NOMO-1 (cell line): ENCODE results near the gene CYB561.
"Not testable (repeated sequence)": the region's sequence is repeated elsewhere in the genome, so short reads cannot be mapped to it uniquely, and the experiment has no call there.

Experiments used
- DNase-seq, 2 experiments: peaks; one replicate each; lab custom pipeline; 2025; ENCODE audit not compliant: unreplicated experiment in 2 of 2; lab: John Stamatoyannopoulos, UW

The CYB561 gene

DNA sequence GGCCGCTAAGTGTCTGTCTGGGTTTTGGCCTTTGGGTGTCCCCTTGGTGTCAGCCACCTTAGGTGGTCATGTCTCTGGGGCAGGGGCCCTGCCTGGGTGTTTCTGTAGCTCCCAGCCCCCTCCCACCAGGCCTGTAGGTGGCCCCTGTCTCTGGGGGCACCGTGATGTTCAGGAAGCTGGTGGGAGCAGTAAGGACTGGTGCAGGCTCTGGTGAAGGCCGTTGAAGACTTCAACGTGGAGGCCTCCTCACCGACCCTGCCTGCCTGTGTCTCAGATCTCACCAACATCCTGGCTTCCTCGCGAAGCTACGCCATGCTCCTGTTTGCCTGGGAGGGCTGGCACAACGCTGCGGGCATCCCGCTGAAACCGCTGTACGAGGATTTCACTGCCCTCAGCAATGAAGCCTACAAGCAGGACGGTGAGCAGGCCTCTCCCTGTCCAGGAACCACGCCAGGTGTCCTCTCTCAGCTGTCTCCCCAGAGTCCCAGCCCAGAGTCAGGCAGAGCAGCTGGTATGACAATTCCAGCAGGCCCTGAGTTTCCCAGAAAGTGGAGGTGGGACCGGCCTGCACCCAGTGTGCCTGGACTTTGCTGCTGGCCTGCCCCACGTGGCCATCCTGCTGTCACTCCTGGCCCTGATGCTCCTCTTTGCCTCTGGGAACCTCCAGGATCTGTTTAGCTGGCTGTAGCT, 33.5 kb upstream of the CYB561 start:
- DNase-seq, result no peak

DNA sequence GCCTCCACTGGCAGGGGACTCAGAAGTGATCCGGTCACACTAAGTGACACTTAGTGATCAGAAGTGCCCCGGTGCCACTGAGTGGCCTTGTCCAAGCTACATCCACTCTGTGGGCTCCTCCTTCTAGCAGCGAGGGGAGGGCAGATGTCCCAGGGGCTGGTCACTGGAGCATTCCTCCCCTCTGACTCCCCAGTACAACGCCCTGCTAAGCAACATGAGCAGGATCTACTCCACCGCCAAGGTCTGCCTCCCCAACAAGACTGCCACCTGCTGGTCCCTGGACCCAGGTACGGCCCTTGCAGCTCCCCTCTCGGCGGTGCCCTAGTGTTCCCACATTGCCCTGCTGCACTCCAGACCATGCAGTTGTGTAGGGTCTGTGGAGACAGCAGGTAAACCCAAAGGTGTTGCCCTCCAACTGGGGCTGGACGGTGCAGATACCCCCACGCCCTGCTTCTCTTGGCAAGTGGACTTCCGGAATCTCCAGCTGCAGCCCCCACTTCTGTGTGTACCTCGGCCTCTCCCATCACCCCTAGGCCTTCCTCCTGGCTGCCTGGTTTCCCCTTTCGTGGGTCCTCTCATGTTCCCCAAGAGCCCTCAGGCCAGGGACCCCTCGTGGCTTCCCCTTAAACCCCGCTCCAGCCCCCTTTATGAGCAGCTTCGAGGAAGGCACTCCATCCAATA, 32.8 kb upstream of the CYB561 start:
- peak; percentile 76 to 83 for DNase-seq

DNA sequence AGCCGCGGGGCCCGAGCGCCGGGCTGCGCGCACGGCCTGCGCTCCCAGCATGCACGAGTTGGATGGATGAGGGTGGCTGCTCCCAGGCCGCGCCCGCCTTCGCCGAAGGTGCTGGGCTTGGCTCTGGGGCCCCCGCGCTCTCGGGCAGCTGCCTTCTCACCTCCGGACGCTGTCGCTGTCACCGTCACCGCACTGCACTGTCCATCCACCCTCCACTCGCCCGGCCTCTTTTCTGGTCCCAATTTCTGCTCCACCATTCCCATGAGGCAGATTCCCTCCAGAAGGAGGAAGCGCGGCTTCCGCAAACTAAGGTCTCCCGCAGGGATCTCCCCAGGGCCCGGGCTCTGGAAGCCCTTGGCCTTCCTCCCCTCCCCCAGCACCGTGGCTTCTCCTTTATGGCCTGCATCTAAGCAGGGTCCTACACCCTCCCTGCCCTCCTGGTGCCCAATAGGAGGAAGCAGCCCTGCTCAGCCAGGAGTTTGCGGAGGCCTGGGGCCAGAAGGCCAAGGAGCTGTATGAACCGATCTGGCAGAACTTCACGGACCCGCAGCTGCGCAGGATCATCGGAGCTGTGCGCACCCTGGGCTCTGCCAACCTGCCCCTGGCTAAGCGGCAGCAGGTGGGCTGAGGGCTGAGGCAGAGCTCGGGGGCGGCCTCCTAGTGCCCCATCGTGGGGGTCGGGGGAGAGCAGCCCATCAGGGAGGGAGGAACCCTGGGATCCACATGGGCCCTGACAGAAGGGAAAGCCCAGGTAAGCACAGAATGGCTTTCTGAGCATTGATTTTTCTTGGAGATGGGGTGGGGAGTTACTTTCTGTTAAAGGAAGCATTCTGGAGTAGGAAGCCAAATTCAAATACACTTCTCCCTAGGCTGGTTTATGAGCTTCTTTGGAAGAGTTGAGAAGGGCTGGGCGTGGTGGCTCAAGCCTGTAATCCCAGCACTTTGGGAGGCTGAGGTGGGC, 31.7 kb upstream of the CYB561 start:
- no peak for DNase-seq

DNA sequence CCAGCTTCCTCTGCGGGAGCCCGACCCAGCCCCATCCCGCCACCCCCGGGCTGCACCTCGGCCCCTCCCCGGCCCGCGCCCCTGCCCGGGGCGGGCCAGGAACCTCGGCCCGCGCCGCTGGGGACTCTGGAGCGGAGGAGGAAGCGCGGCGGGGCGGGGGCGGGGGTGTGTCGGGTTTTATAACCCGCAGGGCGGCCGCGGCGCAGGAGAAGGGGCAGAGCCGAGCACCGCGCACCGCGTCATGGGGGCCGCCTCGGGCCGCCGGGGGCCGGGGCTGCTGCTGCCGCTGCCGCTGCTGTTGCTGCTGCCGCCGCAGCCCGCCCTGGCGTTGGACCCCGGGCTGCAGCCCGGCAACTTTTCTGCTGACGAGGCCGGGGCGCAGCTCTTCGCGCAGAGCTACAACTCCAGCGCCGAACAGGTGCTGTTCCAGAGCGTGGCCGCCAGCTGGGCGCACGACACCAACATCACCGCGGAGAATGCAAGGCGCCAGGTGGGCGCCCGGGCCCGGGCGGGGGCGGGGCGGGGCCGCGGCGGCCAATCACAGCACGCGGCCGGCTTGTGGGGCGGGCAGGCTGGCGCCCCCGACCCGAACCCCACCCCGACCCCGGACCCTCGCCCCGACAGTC, 30.9 kb upstream of the CYB561 start, which contains the start of gene ACE:
Gene ACE, plus strand, starts transcription at position 208 of the 626 bp plus-strand sequence. Its CDS starts 34 bp downstream, at position 242.
- DNase-seq, result peak; percentile 29 to 39

DNA sequence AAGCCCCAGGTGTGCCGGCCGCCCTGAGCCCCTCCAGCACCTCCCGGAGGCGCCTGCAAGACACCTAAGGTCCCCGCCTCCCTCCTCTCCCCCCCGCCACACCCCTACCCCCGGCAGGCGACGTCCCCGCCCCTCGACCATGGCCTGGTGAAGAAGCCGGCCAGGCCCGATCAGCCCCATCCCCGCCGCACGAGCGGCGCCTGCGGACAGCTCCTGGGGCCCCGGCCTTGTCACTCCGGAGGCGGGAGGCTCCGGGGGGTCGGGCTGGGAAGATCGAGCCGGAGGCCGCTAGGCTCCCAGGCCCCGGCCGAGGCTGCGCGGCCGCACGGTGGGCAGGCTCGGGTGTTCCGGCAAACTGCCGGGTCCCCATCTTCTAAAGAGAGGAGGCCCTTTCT, 30.4 kb upstream of the CYB561 start:
- DNase-seq, result no peak

DNA sequence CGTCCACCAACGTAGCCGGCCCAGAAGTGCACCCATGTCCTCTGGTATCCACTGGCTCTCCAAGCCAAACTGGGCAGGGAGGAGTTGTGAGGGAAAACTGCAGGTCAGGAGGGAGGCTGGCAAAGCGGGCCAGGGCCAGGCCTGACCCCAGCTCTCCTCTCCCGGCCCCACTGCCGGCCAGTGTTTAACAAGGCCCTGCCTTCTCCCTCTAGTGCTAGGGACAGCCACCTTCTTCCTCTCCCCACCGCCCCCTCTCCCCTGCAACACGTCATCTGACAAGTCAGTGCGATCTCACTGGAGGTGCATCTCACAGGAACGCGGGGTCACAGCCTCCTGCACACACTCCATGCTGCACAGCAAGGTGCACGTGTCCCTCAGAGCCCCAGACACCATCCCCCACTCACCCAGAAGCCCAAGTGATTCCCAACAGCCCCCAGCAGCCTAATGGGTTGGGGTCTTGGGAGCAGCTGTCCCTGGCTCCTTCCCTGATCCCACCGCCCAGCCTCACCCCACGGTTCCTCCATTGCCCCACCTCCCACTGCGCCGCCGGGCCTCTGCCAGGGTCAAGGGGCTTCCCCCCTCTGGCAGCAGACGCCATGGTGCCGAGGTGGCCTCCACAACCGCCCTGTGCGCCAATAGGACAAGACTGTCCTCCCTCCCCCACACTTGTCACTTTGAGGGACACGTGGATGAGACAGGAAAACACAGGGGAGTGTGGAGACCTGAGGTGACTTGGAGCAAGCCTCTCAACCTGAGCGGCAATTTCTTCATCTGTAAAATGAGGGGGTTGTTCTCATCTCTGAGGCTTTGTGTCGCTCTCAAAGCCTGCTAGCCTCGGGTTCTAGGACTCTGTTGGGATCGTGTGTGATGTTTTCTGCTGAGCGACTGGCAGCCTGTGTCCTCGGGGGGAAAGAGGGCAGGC, 29.6 kb upstream of the CYB561 start:
- DNase-seq, result no peak

DNA sequence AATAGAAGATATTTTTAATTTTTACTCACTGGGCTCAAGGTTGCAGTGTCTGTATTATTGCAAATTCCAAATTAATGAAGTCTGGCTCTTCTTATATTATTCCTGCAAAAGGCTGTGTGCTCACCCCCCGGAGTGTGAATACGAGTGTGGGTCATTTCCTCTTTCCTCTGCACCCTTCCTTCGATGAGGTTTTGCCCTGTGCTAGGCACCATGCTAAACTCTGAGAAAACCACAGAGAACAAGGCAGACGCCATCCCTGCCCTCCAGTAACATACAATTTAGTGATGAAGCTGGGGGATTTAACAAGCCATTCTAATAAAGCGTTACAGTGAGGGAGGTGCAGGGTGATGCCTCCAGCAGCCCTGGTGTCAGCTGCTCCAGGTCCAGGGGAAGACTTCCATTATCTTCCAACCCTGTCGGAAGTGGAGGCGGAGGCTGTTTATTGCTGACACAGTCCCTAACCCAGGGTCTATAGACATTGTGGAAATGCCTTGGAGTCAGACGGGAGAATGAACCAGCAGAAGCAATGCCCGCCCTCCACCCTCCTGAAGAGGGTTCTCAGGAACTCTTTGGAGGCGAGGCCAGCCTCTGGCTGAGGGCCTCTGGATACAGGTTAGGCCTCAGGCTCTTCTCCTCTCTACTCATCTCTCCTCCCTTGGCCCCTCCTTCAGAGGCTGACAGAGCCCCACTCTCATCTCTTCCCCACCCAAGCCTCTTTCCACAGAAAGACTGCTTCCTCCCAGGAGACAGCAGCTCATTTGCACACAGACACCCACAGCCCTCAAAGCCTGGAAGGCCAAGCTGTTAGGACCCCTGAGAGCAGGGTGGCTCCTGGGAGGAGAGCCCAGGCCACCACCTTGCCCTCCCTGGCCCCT, 28.7 kb upstream of the CYB561 start:
- DNase-seq, result no peak

DNA sequence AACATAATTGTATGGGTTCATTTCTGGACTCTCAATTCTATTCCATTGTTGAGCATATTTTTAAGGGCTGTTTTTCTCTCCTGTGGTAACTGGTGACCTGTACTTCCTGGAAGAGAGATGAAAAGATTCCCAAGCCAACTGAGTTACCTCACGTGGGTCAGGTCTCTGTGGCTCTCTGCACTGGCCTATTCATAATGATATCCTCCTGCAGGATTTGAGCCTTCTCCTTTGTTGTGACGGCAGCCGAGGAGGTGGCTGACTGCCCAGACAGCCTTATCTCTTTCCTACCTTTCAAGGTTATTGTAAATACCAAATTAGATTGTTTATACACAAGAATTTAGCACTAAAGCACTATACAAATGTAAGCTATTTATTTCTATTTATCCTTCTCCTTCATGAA, 28.1 kb upstream of the CYB561 start:
- DNase-seq, result no peak

DNA sequence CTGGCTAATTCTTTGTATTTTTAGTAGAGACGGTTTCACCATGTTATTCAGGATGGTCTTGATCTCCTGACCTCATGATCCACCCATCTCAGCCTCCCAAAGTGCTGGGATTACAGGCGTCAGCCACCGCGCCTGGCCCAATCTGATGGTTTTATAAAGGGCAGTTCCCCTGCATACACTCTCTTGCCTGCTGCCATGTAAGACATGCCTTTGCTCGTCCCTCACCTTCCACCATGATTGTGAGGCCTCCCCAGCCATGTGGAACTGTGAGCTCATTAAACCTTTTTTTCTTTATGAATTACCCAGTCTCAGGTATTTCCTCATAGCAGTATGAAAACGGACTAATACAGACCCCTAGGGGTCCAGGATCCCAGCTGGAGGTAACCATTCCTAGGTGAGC, 22.0 kb upstream of the CYB561 start:
- not testable (repeated sequence) for DNase-seq

DNA sequence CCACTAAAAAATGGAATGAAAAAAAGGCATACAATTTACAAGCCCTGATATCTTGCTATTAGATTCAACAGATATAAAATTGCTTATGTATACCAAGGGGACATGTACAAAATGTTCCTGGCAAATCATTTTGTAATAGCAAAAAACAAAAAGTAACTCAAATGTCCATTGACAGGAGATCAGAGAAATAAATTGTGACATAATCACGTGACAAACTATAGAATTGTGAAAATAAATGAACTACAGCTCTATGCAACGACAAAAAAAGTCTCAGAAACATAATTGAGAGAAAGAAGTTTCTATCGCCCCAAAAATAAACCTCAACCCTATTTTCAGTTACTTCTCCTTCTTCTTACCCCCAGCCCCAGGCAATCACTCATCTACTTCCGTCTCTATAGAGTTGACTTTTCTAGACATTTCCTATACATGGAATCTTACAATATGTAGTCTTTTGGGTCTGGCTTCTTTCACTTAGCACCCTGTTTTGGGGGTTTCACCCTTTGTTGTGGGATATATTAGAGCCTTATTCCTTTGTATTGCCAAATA, 18.7 kb upstream of the CYB561 start:
- DNase-seq, result peak; percentile 76 to 84

DNA sequence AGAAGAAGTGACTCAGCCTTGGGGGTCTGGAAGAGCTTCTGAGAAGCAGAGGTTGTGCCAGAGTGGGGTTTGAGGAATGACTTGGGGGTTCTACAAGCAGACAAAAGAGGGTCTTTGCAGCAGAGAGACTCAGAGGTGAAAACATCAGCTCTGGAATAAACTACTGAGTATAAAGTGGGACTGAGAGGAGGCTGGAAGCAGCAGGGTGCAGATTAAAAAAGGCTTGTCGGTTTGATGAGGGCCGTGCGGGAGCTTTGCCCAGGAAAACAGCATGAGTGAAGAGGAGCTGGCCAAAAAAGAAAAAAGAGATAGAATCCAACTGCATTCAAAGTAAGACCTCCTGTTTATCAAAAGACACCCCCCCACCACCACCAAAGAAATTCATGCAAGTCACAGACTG, 17.7 kb upstream of the CYB561 start:
- DNase-seq, result no peak

DNA sequence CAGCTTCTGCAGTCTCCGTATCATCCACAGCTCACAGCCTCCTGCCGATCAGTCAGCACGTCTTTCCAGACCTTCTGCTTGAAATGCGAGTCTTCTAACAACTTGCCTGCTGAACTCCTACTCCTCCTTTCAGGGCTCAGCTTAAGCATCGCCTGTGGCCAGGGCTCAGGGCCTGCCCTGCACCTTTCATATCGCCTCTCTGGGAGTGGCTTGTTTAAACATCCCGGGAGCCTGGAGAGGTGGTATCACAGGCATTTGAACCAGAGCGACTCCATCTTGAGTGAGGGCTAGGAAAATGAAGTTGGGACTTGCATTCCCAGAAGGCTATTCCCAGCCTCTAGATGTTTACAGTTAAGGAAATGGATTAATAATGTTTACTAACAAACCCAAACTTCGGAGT, 13.9 kb upstream of the CYB561 start:
- DNase-seq, result no peak

DNA sequence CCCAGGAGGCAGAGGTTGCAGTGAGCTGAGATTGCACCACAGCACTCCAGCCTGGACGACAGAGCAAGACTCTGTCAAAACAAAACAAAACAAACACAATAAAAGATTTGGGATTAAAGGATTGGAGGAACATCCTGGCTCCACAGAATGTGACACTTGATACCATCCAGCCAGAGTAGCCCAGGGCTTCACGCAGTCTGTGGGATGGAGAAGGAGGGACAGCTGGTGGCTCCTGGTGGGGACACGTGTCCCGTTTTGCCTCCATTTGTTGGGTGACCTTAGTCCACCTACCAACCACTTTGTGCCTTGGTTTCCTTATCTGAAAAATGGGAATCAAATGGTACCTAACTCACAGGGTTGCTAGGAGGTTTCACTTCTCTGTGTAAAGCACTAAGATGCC, 12.4 kb upstream of the CYB561 start:
- DNase-seq, result no peak

DNA sequence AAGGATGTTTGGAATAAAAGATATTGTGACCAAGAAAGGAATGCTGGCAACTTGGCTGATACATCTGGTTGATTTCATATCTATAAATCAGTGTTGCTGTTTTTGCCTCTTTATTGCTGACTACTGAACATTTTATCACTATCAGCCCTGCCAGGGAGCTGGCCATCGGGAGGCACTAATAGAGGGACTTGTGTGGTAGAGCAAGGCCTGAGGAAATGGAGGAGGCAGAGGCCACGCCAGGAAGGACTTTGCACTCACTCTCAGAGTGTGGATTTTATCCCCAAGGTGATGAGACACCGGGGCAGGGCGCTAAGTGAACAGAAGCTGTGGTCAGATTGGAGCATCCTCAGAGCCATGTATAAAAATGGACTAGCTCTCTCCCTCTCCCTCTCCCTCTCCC, 9.3 kb upstream of the CYB561 start:
- no peak for DNase-seq

DNA sequence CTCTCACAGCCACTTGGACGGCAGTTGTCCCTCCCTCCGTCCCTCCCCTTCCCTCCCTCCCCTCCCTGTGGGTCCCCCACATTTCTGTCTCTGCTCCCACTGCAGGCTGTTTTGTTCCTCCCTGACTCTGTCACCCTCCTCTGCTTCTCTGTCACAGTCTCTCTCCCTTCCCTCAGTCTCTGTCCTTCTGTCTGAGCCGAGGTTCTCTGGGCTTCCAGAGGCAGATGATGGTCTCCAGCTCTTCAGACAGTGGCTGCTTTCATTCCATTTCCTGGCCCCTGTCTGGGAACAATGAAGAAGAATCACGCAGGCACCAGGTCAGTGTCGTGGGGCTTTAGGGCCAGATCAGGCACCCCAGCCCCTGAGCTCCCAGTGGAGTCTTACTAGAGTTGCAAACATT, 8.8 kb upstream of the CYB561 start:
- no peak for DNase-seq

DNA sequence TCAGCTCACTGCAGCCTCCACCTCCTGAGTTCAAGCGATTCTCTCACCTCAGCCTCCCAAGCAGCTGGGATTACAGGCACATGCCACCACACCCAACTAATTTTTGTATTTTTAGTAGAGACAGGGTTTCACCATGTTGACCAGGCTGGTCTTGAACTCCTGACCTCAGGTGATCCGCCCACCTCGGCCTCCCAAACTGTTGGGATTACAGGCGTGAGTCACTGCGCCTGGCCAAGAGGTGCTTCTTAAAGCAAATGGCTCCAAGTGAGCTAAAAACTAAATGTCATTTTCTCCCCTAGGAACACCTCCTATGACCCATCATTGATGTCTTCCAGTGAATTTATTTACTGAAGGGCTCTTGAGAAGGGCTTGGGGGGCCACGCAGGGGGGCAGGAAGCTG, 8.3 kb upstream of the CYB561 start:
- not testable (repeated sequence) for DNase-seq

DNA sequence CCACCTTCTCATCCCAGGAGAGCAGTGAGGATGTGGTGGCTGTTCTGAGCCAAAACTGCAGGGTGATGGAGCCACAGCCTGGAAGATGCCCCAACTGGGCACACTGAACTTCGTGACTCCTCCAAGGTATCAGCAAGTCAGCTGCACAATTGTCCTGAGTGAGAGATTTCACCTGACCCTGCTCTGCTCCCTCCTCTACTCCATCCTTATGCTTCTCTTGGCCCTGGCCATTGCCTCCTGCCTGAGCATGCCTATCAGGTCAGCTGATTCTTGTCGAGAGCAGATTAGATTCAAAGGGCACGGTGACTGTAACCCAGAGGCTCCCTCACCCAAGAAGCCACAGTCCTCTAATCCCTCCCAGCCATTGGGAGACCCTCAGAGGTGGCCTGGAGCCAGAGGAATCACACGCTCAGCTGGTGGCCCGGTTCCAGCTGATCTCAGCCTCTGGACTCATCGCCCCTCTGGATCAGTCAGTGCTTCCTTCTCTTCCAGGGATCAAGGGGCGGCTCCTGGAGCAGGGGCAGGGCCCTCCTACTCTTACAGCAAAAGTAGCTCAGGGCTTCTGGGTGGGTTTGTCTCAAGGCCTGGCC, 7.0 kb upstream of the CYB561 start:
- DNase-seq, result no peak
